K562 (cell line): Measurements from ENCODE around the gene MYMX. TPM values are rescaled to one million over a fixed set of nuclear protein-coding genes. Genes with fewer than 3 reads are reported as not detected.
A peak's percentile ranks its signal among the peaks of the same experiment; 100 is the strongest.

Source experiments
- BCOR ChIP-seq: fragments of 450-650 bp; IDR thresholded peaks from 2 replicates; pipeline ENCODE4 v1.6.1; 2016
- CHCHD3 ChIP-seq: fragments of 250-450 bp; sonication (Bioruptor Pico); IDR thresholded peaks from 2 replicates; pipeline ENCODE4 v2.1.2; 2022; ENCODE audit warnings: mild to moderate bottlenecking
- HDAC1 ChIP-seq, 2 experiments: fragments of 450-650 bp; IDR thresholded peaks; 2 replicates each; pipeline ENCODE4 v1.6.1; 2016 to 2017; ENCODE audit warnings: inconsistent platforms in 1 of 2, mild to moderate bottlenecking in 1 of 2, moderate library complexity in 1 of 2
- HMG20B ChIP-seq: fragments of 250-450 bp; sonication (Bioruptor Pico); IDR thresholded peaks from 2 replicates; pipeline ENCODE4 v1.5.0; 2021; ENCODE audit warnings: mild to moderate bottlenecking
- MYC ChIP-seq, 2 experiments: fragments of 250-450 bp in 1 of 2; sonication (Bioruptor Pico) in 1 of 2; IDR thresholded peaks; 2 replicates each; pipeline versions ENCODE4 v1.5.1 to v1.6.1; 2012 to 2021; ENCODE audit warnings: low read depth in 2 of 2, borderline replicate concordance in 1 of 2, improper control_type of control experiment in 1 of 2, low read length in 1 of 2, mild to moderate bottlenecking in 1 of 2, moderate library complexity in 1 of 2
- POLR2G ChIP-seq: fragments of 200-400 bp; formaldehyde crosslinking; IDR thresholded peaks from 2 replicates; pipeline ENCODE4 v1.6.1; 2017; ENCODE audit warnings: low read depth, mild to moderate bottlenecking, antibody characterized with exemption, low read length, moderate library complexity
- RBFOX2 ChIP-seq: fragments of 200-400 bp; formaldehyde crosslinking; IDR thresholded peaks from 2 replicates; pipeline ENCODE4 v1.6.1; 2017; ENCODE audit warnings: low read depth, mild to moderate bottlenecking, low read length, moderate library complexity
- SRF ChIP-seq, 2 experiments: fragments of 250-450, 450-650 bp in 1 of 2; sonication (Bioruptor Pico) in 1 of 2; sonication (generic) in 1 of 2; formaldehyde crosslinking; IDR thresholded peaks; 2 replicates each; pipeline versions ENCODE4 v1.5.0 to v1.5.1; 2020 to 2022; ENCODE audit warnings: mild to moderate bottlenecking in 1 of 2, missing genetic modification reagents in 1 of 2
- ZC3H11A ChIP-seq: IDR thresholded peaks from 2 replicates; pipeline ENCODE4 v1.6.1; 2012; ENCODE audit warnings: low read depth, low read length, improper control_type of control experiment
- ZNF143 ChIP-seq: sonication (generic); formaldehyde crosslinking; IDR thresholded peaks from 2 replicates; pipeline ENCODE4 v1.9.0; 2022; ENCODE audit warnings: mild to moderate bottlenecking, missing genetic modification reagents
- ZNF583 ChIP-seq: fragments of 250-450 bp; sonication (Bioruptor Pico); IDR thresholded peaks from 2 replicates; pipeline ENCODE4 v1.4.0; 2020
- polyA plus RNA-seq, 8 experiments: library from polyadenylated mRNA; depleted of rRNA in 4 of 8; stranded (reverse) in 5 of 8; unstranded in 3 of 8; fragments of >200 nt; fragmentation: Nextera tagmentation in 2 of 8; fragmentation: Illumina TruSeq in 1 of 8; extraction: Ambion mirVana in 2 of 8; extraction: Trizol in 1 of 8; gene quantifications; 2 replicates each; pipeline versions ENCODE4 v1.2.1 to v1.2.3, GENCODE V29; 2011 to 2014; ENCODE audit warnings: inconsistent platforms in 1 of 8, missing spikeins in 1 of 8
- total RNA-seq, 7 experiments: library from RNA; depleted of rRNA in 6 of 7; stranded (reverse); fragments of >200 nt in 6 of 7; fragmentation: Illumina TruSeq in 2 of 7; extraction: Trizol in 2 of 7; gene quantifications; 2 replicates each; pipeline versions ENCODE4 v1.2.1 to v1.2.3, GENCODE V29; 2011 to 2021; ENCODE audit warnings: low replicate concordance in 1 of 7
- TF ChIP-seq, protein P1 (sequence below): fragments of 450-650 bp; IDR thresholded peaks from 2 replicates; pipeline ENCODE4 v1.6.1; 2016; ENCODE audit warnings: low read depth
- TF ChIP-seq, protein P2 (sequence below), 2 experiments: fragments of 450-650 bp in 1 of 2; sonication (generic) in 1 of 2; formaldehyde crosslinking in 1 of 2; IDR thresholded peaks in 1 of 2; conservative IDR thresholded peaks in 1 of 2; 2 replicates each; pipeline versions ENCODE4 v1.6.1 to v1.8.1; 2016 to 2023; ENCODE audit warnings: mild to moderate bottlenecking in 2 of 2, moderate library complexity in 2 of 2, inconsistent platforms in 1 of 2, missing genetic modification reagents in 1 of 2
- TF ChIP-seq, protein P3 (sequence below): sonication (generic); formaldehyde crosslinking; IDR thresholded peaks from 2 replicates; pipeline ENCODE4 v1.8.1; 2023; ENCODE audit warnings: mild to moderate bottlenecking, missing genetic modification reagents
- TF ChIP-seq, protein P4 (sequence below): sonication (generic); formaldehyde crosslinking; IDR thresholded peaks from 2 replicates; pipeline ENCODE4 v1.8.0; 2022; ENCODE audit warnings: missing genetic modification reagents, mild to moderate bottlenecking, moderate library complexity, borderline replicate concordance

Gene MYMX
- total and polyA plus RNA-seq, 9 of the 15 experiments (the other 6 are each of a cell fraction or from before 2014, with no cell fraction given), result 0.12 TPM; not detected in 8

DNA sequence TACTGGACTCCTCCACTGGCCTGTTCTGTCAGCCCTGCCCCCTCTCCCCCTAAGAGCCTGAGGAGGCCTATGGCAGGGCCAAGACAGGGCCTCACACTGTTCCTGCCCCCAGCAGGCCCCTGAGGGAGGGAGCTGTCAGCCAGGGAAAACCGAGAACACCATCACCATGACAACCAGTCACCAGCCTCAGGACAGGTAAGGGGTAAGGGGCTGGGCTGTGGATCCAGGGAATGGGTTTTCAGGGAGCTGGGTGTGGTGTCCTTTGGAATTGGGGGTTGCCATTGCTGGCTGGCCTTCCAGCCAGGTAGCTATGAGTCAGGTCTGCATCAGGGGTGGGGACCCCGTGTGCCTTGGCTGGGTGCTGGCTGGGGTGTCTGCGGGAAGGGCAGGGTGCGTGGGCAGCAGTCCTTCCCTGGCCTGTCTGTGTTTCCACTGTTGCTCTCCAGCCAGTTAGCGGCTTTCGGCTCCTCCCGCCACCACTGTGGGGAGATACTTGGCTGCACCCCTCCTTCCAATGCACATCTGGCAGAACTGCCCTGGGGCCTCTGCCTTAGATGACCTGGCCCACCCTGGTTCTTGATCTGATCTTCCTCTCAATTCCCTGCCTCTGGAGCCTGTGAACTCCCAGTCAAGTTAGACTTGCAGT, 10.5 kb downstream of the MYMX start (continued):
- TF ChIP-seq, protein P1, sequence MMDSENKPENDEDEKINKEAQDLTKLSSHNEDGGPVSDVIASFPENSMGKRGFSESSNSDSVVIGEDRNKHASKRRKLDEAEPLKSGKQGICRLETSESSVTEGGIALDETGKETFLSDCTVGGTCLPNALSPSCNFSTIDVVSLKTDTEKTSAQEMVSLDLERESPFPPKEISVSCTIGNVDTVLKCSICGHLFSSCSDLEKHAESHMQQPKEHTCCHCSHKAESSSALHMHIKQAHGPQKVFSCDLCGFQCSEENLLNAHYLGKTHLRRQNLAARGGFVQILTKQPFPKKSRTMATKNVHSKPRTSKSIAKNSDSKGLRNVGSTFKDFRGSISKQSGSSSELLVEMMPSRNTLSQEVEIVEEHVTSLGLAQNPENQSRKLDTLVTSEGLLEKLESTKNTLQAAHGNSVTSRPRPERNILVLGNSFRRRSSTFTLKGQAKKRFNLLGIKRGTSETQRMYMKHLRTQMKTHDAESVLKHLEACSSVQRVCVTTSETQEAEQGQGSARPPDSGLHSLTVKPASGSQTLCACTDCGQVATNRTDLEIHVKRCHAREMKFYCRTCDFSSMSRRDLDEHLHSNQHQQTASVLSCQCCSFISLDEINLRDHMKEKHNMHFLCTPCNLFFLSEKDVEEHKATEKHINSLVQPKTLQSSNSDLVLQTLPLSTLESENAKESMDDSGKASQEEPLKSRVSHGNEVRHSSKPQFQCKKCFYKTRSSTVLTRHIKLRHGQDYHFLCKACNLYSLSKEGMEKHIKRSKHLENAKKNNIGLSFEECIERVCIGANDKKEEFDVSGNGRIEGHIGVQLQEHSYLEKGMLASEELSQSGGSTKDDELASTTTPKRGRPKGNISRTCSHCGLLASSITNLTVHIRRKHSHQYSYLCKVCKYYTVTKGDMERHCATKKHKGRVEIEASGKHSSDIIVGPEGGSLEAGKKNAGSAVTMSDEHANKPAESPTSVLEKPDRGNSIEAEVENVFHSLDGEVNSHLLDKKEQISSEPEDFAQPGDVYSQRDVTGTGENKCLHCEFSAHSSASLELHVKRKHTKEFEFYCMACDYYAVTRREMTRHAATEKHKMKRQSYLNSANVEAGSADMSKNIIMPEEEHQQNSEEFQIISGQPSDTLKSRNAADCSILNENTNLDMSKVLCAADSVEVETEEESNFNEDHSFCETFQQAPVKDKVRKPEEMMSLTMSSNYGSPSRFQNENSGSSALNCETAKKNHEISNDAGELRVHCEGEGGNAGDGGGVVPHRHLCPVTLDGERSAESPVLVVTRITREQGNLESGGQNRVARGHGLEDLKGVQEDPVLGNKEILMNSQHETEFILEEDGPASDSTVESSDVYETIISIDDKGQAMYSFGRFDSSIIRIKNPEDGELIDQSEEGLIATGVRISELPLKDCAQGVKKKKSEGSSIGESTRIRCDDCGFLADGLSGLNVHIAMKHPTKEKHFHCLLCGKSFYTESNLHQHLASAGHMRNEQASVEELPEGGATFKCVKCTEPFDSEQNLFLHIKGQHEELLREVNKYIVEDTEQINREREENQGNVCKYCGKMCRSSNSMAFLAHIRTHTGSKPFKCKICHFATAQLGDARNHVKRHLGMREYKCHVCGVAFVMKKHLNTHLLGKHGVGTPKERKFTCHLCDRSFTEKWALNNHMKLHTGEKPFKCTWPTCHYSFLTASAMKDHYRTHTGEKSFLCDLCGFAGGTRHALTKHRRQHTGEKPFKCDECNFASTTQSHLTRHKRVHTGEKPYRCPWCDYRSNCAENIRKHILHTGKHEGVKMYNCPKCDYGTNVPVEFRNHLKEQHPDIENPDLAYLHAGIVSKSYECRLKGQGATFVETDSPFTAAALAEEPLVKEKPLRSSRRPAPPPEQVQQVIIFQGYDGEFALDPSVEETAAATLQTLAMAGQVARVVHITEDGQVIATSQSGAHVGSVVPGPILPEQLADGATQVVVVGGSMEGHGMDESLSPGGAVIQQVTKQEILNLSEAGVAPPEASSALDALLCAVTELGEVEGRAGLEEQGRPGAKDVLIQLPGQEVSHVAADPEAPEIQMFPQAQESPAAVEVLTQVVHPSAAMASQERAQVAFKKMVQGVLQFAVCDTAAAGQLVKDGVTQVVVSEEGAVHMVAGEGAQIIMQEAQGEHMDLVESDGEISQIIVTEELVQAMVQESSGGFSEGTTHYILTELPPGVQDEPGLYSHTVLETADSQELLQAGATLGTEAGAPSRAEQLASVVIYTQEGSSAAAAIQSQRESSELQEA, result no peak
- TF ChIP-seq CHCHD3 (CRISPR knock-in tag), result no peak
- 0 out of 2 replicates have a peak, but pooled peaks have one; percentile 1 for TF ChIP-seq MYC (IDR thresholded peaks at IDR 0.05; ENCODE audit: low read depth, low read length)
- no peak for TF ChIP-seq MYC (CRISPR knock-in tag; IDR thresholded peaks at IDR 0.05; ENCODE audit: borderline replicate concordance, low read depth)
- 0 out of 2 replicates have a peak, but pooled peaks have one; percentile 18 for TF ChIP-seq POLR2G
- TF ChIP-seq, protein P2, sequence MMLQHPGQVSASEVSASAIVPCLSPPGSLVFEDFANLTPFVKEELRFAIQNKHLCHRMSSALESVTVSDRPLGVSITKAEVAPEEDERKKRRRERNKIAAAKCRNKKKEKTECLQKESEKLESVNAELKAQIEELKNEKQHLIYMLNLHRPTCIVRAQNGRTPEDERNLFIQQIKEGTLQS (IDR thresholded peaks at IDR 0.05), result peak; percentile 58
- TF ChIP-seq, protein P2 (CRISPR knock-in tag; conservative IDR thresholded peaks at IDR 0.05), result no peak
- 0 out of 2 replicates have a peak, but pooled peaks have one; percentile 34 for TF ChIP-seq RBFOX2
- TF ChIP-seq ZNF583 (CRISPR knock-in tag), result no peak
- TF ChIP-seq HMG20B (CRISPR knock-in tag), result no peak
- no peak for TF ChIP-seq SRF (CRISPR knock-in tag; IDR thresholded peaks at IDR 0.05)
- no peak for TF ChIP-seq ZC3H11A
- no peak for TF ChIP-seq ZNF143 (CRISPR knock-in tag)
- TF ChIP-seq, protein P3, sequence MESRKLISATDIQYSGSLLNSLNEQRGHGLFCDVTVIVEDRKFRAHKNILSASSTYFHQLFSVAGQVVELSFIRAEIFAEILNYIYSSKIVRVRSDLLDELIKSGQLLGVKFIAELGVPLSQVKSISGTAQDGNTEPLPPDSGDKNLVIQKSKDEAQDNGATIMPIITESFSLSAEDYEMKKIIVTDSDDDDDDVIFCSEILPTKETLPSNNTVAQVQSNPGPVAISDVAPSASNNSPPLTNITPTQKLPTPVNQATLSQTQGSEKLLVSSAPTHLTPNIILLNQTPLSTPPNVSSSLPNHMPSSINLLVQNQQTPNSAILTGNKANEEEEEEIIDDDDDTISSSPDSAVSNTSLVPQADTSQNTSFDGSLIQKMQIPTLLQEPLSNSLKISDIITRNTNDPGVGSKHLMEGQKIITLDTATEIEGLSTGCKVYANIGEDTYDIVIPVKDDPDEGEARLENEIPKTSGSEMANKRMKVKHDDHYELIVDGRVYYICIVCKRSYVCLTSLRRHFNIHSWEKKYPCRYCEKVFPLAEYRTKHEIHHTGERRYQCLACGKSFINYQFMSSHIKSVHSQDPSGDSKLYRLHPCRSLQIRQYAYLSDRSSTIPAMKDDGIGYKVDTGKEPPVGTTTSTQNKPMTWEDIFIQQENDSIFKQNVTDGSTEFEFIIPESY (CRISPR knock-in tag), result peak; percentile 100
- TF ChIP-seq HDAC1 (IDR thresholded peaks at IDR 0.05), result no peak
- TF ChIP-seq BCOR, result no peak
- TF ChIP-seq, protein P4, sequence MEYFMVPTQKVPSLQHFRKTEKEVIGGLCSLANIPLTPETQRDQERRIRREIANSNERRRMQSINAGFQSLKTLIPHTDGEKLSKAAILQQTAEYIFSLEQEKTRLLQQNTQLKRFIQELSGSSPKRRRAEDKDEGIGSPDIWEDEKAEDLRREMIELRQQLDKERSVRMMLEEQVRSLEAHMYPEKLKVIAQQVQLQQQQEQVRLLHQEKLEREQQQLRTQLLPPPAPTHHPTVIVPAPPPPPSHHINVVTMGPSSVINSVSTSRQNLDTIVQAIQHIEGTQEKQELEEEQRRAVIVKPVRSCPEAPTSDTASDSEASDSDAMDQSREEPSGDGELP (CRISPR knock-in tag), result peak; percentile 35; the same call in 1 of the 2 replicates
